Measurements from ENCODE around the gene GOLGA8T.
"Not testable (repeated sequence)": the region's sequence is repeated elsewhere in the genome, so short reads cannot be mapped to it uniquely, and the experiment has no call there.

GRCh38 chr15:30185495-30185894 lies 50.6 kb downstream of the GOLGA8T start:
- TF ChIP-seq EZH2 (IDR thresholded peaks at IDR 0.05); POLR2AphosphoS5 (IDR thresholded peaks at IDR 0.05; ENCODE audit: borderline replicate concordance, low read depth, low read length): not testable (repeated sequence)

All from SK-N-MC (cell line).